Glomerular endothelial cell (primary cell): ENCODE results near the gene DNAJC2. TPM values are rescaled to one million over a fixed set of nuclear protein-coding genes. Genes with fewer than 3 reads are reported as not detected.
A peak's percentile ranks its signal among the peaks of the same experiment; 100 is the strongest.
"Not testable (repeated sequence)": the region's sequence is repeated elsewhere in the genome, so short reads cannot be mapped to it uniquely, and the experiment has no call there.

Source experiments
- DNase-seq: peaks from one replicate; pipeline ENCODE4 v3.0.0-alpha.2; 2011; ENCODE audit warnings: low read depth, low spot score; ENCODE audit errors: extremely low read depth
- total RNA-seq: library from RNA; depleted of rRNA; stranded (reverse); fragments of >200 nt; gene quantifications from 2 replicates; pipeline ENCODE4 v1.2.3, GENCODE V29; 2015

The DNAJC2 gene
- total RNA-seq, 1 donor from 2014 or later: 20.0 TPM

DNA sequence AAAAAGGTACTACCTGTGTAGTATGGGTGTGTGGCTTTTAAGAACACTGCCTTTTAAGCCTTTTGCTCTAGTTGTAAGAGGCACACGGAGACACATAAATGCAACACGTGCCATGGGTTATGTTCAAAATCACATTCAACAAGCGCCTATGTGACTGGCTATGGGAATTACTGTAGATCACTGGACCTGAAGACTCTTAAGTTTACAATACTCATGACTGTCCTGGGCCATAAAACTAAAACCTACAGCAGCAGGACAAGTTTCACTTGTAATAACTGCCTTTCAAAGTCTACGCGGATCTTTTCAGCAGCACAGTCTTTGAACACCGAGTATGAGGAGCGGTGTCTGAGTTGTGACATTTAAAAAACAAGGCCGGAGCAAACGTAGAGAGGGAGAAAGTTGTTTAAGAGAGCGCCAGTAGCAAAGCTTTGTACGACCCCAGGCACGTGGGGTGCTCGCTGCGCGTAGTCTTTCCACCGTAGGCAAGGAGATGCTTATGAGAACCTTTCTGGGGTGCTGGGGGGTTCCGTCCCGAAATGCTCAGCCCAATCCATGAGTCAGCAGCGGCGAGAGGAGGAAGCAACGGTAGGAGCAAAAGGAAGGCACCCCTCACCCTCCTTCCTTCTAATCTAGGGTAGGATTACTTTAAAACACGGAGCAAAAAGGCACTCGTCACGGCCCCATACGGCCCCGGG, 662 bp downstream of the DNAJC2 start:
- no peak for DNase-seq

DNA sequence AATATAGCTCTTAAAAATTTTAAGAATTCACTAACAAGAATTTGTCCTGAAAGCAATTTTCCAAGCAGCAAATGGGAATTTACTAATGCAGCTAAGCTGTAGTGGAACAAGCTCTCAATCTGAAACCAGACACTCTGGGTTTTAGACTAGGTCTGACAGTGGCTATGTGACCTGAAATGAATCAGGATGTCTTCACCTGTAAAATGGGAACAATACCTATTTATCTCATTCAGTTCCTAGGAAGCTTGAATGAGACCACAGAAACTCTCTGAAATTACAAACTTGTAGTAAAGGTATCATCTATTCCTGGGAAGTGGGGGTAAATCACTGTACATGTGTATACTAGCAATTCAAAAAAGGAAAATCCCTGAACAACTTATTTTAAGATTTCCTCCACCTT, 1.2 kb downstream of the DNAJC2 start:
- no peak for DNase-seq

DNA sequence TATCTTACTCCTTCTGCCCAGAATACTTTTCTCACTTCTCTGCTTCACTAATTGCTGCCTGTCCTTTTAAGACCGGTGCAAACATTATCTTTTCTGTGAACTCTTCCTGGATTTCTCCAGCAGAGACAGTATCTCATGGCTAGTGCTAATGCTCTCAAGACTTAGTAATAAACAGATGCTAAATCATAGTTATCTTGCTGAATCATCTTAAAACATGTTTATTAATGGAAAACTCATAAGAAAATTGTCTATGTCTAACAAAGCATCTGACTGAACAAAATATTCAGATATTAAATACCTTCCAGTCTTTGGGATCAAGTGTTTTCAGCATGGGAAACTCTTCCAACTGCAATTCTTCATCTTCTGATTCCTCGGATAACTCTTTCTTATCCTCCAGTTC, 3.1 kb downstream of the DNAJC2 start:
- no peak for DNase-seq

GRCh38 chr7:103338864-103339263, 5.7 kb downstream of the DNAJC2 start:
- DNase-seq: no peak

DNA sequence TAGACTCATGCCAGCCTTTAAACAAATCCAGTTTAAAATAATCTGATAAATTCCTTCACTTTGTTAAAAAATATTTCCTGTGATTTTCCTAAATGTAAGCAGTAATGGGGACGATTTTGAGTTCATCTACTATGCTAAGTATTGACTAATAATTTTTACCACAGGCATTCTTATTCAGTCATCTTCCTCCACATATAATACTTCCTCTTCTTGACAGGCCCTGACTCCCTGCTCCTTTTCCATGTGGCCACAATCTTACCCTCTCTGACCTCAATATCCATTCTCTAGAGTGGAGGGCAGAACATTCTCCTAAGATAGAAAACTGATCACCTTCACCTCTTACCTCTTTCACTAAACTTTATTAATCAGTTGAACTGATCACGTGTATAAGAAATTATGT, 7.8 kb downstream of the DNAJC2 start:
- no peak for DNase-seq

- DNase-seq: no peak
These were observed 18.8 kb downstream of the DNAJC2 start for GRCh38 chr7:103325744-103326143.

GRCh38 chr7:103317009-103317408, 27.6 kb downstream of the DNAJC2 start:
- no peak for DNase-seq

- no peak for DNase-seq
These were observed 28.1 kb downstream of the DNAJC2 start for GRCh38 chr7:103316380-103316941.

- DNase-seq: no peak
These were observed 29.7 kb downstream of the DNAJC2 start for GRCh38 chr7:103314852-103315251.

DNA sequence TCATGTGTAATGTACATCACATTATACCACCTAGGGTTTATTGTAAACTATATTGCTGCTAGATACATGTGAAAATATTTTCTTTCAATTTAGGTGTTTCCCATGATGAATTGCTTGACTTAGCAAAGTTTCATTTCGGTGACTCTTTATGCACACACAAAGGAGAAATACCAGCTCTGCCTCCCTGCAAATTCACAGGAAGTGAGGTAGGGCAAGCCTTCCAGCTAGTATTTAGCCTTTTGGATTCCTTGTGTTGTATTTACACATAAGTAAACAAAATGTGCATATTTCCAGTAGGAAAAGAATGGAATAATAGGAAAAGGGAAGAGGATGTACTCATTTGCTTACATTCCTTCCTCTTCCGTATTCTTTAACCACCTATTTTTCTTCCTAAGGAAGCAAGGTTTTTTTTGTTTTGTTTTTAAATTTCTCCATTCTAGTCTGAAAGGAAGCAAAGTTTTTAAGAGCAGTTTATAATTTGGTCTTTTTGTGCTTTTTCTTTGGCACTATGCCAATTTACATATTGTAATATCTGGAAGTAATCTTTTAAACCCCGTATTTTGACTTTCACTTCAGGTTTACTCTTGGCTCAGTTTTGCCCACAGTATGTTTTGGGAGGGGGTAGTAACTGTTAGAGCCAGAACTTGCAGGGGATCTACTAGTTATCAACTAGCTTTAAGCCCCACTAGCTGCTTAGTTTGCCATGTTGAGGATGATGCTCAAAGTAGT, 36.9 kb downstream of the DNAJC2 start:
- no peak for DNase-seq

DNA sequence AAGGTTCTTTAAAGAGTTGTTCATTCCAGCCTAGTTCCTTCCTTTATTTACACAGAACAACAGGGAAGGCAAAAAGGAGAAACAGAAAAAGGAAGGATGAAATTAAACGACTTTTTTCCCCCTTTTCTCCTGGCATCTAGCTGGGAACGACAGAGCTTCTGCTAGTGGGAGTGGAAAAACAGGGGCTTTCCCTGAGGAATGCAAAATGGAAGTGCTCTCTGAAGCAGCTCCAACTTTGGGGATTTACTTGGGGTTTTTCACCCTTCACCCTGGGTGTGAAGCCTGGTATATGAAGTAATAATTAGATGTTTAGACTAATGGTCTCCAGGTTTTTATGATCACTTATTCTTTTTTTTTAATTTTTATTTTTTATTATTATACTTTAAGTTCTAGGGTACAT, 43.1 kb downstream of the DNAJC2 start:
- no peak for DNase-seq

GRCh38 chr7:103299660-103300059, 44.9 kb downstream of the DNAJC2 start:
- DNase-seq: no peak

DNA sequence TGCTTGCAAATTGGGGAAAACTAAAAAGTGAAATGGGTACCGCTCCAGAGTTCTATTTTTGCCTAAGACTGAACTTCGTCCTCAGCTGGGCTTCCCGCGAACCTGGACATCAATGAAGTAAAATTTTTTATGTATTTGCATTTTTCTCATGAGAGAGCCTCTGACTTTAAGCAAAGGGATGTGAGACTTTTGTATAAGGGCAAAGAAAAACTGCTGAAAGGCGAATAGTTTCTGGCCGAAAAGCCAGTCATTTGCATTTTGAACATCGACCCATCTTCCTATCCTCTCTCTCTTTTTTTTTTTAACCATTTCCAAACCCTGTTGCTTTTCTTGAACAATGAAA, 46.8 kb downstream of the DNAJC2 start:
- no peak for DNase-seq

DNA sequence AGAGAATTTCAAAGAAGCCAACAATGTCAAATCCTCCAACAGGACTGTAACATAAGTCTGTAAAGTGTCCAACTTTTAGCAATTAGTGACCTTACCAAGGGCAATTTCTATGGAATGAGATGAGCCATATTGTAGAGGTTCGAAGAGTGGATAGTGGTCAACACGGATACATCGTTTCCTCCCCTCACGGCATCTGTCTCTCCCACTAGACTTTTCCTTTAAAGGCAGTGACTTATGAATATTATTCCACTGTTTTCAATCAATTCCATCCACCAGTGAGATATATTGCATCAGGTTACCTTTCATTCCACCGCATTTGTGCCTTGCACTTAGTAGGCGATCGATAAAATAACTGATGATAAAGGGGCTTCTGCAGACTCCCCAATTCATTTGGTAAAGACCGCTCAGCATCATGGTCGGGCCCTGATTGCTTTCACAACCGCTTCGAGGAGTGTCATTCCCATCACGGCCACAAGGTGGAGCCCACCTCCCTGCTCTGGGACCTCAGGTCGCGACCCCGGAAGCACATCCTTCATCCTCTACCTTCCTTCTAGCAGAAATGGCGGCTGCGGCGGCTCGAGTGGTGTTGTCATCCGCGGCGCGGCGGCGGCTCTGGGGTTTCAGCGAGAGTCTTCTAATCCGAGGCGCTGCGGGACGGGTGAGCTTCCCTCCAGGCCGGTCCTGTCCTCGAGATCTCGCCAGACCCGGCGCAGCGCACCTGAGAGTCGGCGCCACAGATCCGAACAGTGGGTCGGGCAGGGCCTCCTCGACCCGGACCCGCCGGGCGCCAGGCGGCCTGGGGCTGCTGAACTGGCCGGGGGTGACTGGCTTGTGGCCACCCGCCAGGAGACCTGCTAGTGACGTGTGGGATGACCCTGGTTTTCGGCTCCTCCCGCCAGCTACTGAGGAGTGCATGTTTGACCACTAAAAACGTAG, 47.4 kb downstream of the DNAJC2 start, which contains the start of gene PMPCB:
Gene PMPCB (plus strand): TSS at position 535 of the 936 bp plus-strand sequence. CDS start 25 bp downstream, at position 560.
- peak; percentile 55 for DNase-seq

GRCh38 chr7:103293526-103293925, 51.0 kb downstream of the DNAJC2 start:
- DNase-seq: no peak

GRCh38 chr7:103292122-103292521, 52.4 kb downstream of the DNAJC2 start:
- DNase-seq: no peak

DNA sequence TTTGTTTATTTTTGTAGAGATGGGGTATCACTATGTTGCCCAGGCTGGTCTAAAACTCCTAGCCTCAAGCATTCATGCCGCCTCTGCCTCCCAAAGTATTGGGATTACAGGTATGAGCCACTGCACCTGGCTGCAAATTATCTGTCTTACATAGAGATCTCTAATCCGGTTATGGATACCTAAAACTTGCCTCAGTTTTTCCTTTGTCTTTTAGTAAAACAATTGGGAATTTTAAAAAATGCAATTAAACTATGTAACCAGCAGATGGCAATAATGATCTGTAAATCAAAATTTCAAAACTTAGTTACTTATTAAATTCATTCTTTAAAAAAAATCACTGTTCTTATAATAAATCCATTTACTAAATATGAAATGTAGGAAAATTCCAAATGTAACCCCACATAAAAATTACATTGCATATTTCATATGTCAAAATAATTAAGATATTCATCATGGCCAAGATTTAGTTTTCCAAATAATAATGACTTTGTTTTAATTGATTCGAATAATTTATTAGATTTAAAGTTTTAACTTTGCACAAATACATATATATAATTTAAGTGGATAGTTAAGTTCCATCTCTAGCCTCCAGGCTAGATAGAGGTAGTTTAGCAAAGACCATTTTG, 61.7 kb downstream of the DNAJC2 start:
- DNase-seq: not testable (repeated sequence)

- DNase-seq: not testable (repeated sequence)
These were observed 63.8 kb downstream of the DNAJC2 start for GRCh38 chr7:103280803-103281155.

DNA sequence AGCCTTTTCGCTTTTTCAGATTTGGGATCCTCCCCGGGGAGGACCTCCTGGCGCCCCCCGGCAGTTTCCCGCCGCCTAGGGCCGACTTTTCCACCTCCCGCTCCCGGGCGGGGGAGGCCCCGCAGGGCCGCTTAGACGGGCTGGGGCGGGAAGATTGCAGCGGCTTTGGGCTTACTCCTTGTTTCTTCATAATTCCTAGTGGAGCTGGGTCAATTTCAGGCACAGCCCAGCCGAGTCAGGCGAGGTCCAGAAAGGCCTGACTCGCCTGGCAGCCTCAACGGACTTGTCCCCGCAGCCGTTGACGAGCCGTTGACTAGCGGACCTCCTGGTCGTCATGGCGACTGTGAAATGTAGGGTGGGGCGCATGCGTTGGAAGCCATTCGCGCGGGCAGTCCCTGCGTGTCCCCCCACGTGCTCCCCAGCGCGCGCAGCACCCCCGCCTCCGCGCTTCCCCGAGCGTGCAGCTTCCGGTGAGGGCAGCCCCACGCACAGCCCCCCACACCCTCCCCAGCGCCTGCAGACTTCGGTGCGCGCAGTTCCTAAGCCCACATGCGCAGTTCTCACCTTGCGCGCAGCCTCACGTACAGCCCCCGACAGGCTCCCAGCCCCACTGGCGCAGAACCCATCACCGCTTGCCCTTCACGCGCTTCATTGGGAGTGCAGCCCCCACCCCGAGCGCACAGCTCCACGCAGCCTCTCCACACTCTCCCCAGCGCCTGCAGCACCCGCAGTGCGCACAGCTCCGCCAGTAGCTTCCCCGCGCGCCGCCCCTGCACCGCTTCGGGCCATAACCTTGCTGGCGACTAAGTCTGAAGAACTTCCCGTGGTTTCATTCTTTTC, 64.4 kb downstream of the DNAJC2 start:
- DNase-seq: not testable (repeated sequence)

DNA sequence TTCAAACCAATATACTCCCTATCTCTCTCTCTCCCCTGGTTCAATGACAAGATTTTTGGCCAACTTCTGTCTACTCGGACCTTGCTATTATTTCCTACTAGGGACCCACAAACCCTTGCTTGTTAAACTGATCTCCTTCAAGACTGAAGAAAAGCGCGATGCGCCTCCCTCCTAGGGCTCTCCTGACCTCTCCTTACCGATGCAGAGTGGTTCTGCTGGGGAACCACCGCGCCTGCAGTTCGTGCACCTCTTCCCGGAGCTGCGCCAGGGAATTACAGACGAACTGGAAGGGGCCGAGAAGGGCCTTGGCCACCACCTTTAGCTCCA, 65.0 kb downstream of the DNAJC2 start:
- not testable (repeated sequence) for DNase-seq
